Kidney epithelial cell (primary cell): ENCODE measurements around the gene PAPPA. TPM values are rescaled to one million over a fixed set of nuclear protein-coding genes. Genes with fewer than 3 reads are reported as not detected.

Experiments used
- DNase-seq: peaks from one replicate; pipeline ENCODE4 v3.0.0-alpha.2; 2010; ENCODE audit warnings: low read depth
- H3K27me3 ChIP-seq: 2 replicates; pipeline ENCODE4 v1.6.0; 2011; ENCODE audit warnings: low read length; ENCODE audit not compliant: control insufficient read depth, insufficient read depth
- H3K36me3 ChIP-seq: 2 replicates; pipeline ENCODE4 v1.5.1; 2011; ENCODE audit warnings: low read length; ENCODE audit not compliant: control insufficient read depth, insufficient read depth
- H3K4me3 ChIP-seq: 2 replicates; pipeline ENCODE4 v1.5.1; 2011; ENCODE audit warnings: low read depth, mild to moderate bottlenecking, control low read depth, low read length
- CTCF ChIP-seq: IDR thresholded peaks from 2 replicates; pipeline ENCODE4 v1.5.1; 2011; ENCODE audit warnings: mild to moderate bottlenecking, moderate library complexity, low read length, control low read depth, inconsistent platforms; ENCODE audit not compliant: insufficient read depth, poor library complexity, severe bottlenecking
- total RNA-seq: library from RNA; depleted of rRNA; stranded (reverse); fragments of >200 nt; gene quantifications from 2 replicates; pipeline ENCODE4 v1.2.3, GENCODE V29; 2015

The PAPPA gene
- total RNA-seq, 1 donor from 2014 or later = 15.4 TPM

GRCh38 chr9:116237456-116237855, 83.9 kb downstream of the PAPPA start:
- H3K27me3 ChIP-seq = no peaks in the 10 kb centered on the region
- H3K36me3 ChIP-seq = no peaks in the 10 kb centered on the region
- no peak overlapping the region for H3K4me3 ChIP-seq
- TF ChIP-seq CTCF = no peak
- DNase-seq = no peak

- DNase-seq = peak; percentile 55
- no peak for TF ChIP-seq CTCF
- no peaks in the 10 kb centered on the region for H3K36me3 ChIP-seq
- no peak overlapping the region for H3K4me3 ChIP-seq
- H3K27me3 ChIP-seq = no peaks in the 10 kb centered on the region
These were observed 84.6 kb downstream of the PAPPA start for GRCh38 chr9:116238225-116238624.

GRCh38 chr9:116238776-116239340, 85.3 kb downstream of the PAPPA start:
- Histone ChIP-seq H3K4me3 (no peak overlapping the region), H3K27me3 (no peaks in the 10 kb centered on the region), H3K36me3 (no peaks in the 10 kb centered on the region)
- no peak for TF ChIP-seq CTCF
- DNase-seq = no peak

- no peaks in the 10 kb centered on the region for H3K27me3 ChIP-seq
- H3K4me3 ChIP-seq = no peak overlapping the region
- no peak for DNase-seq
- TF ChIP-seq CTCF = no peak
- H3K36me3 ChIP-seq = no peaks in the 10 kb centered on the region
These were observed 90.1 kb downstream of the PAPPA start for GRCh38 chr9:116243708-116244107.

GRCh38 chr9:116247284-116247683, 93.7 kb downstream of the PAPPA start:
- TF ChIP-seq CTCF = no peak
- H3K36me3 ChIP-seq = no peaks in the 10 kb centered on the region
- no peak for DNase-seq
- H3K27me3 ChIP-seq = no peaks in the 10 kb centered on the region
- H3K4me3 ChIP-seq = no peak overlapping the region

- no peak for DNase-seq
- no peaks in the 10 kb centered on the region for H3K36me3 ChIP-seq
- no peak overlapping the region for H3K4me3 ChIP-seq
- TF ChIP-seq CTCF = no peak
- H3K27me3 ChIP-seq = no peaks in the 10 kb centered on the region
These were observed 94.3 kb downstream of the PAPPA start for GRCh38 chr9:116247791-116248374.
